HepG2 (cell line): ENCODE results near the gene ITPK1.

Experiments
- BHLHE40 ChIP-seq: IDR thresholded peaks from 2 replicates; pipeline ENCODE4 v1.6.1; 2011; ENCODE audit warnings: low read length, improper control_type of control experiment
- IRF2 ChIP-seq: IDR thresholded peaks from 2 replicates; pipeline ENCODE4 v1.6.1; 2018; ENCODE audit warnings: missing genetic modification reagents, missing compliant biosample characterization
- NR3C1 ChIP-seq: sonication (generic); formaldehyde crosslinking; IDR thresholded peaks from 2 replicates; pipeline ENCODE4 v1.4.0; 2020; ENCODE audit warnings: missing genetic modification reagents
- RBFOX2 ChIP-seq: fragments of 200-400 bp; formaldehyde crosslinking; IDR thresholded peaks from 2 replicates; pipeline ENCODE4 v1.6.1; 2017; ENCODE audit warnings: low read depth, mild to moderate bottlenecking, low read length
- SSRP1 ChIP-seq: IDR thresholded peaks from 2 replicates; pipeline ENCODE4 v1.6.1; 2016; ENCODE audit warnings: control low read depth
- STAG1 ChIP-seq: sonication (generic); formaldehyde crosslinking; IDR thresholded peaks from 2 replicates; pipeline ENCODE4 v1.4.0; 2020; ENCODE audit warnings: missing genetic modification reagents
- YY1 ChIP-seq: IDR thresholded peaks from 2 replicates; pipeline ENCODE4 v1.6.1; 2011; ENCODE audit warnings: low read length, low read depth, moderate library complexity, mild to moderate bottlenecking; ENCODE audit not compliant: insufficient read depth, insufficient replicate concordance
- ZFP90 ChIP-seq: sonication (generic); formaldehyde crosslinking; IDR thresholded peaks from 2 replicates; pipeline ENCODE4 v1.8.0; 2022; ENCODE audit warnings: missing genetic modification reagents, mild to moderate bottlenecking, inconsistent platforms, borderline replicate concordance
- ZNF333 ChIP-seq: sonication (generic); formaldehyde crosslinking; IDR thresholded peaks from 2 replicates; pipeline ENCODE4 v1.4.0; 2020; ENCODE audit warnings: mild to moderate bottlenecking, missing genetic modification reagents, borderline replicate concordance
- ZNF644 ChIP-seq: IDR thresholded peaks from 2 replicates; pipeline ENCODE4 v1.6.1; 2016; ENCODE audit warnings: low read depth
- TF ChIP-seq, protein P1 (sequence below): sonication (generic); formaldehyde crosslinking; IDR thresholded peaks from 2 replicates; pipeline ENCODE4 v1.5.0; 2020; ENCODE audit warnings: mild to moderate bottlenecking, missing genetic modification reagents, moderate library complexity
- TF ChIP-seq, protein P2 (sequence below): IDR thresholded peaks from 2 replicates; pipeline ENCODE4 v1.6.1; 2016

DNA sequence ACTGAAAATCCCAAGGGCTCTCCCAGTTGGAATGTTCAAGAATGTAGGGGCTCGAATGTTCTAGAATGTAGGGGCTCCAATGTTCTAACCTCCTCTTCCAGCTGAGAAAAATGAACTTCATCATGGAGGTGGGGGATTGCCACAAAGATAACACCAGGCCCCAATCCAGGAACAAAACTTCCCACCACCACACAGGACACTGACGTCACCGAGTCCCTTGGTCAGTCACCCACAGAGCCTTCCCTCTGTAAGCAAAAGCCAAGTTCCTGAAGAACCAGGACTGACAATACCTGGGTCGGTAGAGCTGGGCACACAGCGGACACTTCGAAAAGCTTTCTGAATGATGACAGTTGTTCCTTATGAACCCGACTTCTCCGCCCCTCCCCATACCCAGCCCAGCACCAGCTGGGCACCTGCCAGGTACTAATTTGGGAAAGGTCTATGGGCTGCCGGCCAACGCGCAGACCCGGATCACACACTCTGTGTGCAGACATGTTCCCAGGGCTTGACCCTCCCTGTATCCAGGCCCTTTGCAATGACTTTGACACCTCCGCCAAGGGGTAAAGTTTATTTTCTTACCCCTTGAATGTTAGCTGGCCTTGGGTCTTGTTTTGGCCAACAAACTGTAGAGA is 18.9 kb downstream of the ITPK1 start:
- TF ChIP-seq, protein P1, sequence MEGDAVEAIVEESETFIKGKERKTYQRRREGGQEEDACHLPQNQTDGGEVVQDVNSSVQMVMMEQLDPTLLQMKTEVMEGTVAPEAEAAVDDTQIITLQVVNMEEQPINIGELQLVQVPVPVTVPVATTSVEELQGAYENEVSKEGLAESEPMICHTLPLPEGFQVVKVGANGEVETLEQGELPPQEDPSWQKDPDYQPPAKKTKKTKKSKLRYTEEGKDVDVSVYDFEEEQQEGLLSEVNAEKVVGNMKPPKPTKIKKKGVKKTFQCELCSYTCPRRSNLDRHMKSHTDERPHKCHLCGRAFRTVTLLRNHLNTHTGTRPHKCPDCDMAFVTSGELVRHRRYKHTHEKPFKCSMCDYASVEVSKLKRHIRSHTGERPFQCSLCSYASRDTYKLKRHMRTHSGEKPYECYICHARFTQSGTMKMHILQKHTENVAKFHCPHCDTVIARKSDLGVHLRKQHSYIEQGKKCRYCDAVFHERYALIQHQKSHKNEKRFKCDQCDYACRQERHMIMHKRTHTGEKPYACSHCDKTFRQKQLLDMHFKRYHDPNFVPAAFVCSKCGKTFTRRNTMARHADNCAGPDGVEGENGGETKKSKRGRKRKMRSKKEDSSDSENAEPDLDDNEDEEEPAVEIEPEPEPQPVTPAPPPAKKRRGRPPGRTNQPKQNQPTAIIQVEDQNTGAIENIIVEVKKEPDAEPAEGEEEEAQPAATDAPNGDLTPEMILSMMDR (CRISPR knock-in tag), result no peak
- TF ChIP-seq ZFP90, result no peak
- TF ChIP-seq YY1, result no peak
- no peak for TF ChIP-seq STAG1 (CRISPR knock-in tag)
- TF ChIP-seq NR3C1 (CRISPR knock-in tag), result no peak
- TF ChIP-seq, protein P2, sequence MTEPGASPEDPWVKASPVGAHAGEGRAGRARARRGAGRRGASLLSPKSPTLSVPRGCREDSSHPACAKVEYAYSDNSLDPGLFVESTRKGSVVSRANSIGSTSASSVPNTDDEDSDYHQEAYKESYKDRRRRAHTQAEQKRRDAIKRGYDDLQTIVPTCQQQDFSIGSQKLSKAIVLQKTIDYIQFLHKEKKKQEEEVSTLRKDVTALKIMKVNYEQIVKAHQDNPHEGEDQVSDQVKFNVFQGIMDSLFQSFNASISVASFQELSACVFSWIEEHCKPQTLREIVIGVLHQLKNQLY (CRISPR knock-in tag), result no peak
- TF ChIP-seq SSRP1 (CRISPR knock-in tag), result no peak
- TF ChIP-seq IRF2 (CRISPR knock-in tag), result no peak
- no peak for TF ChIP-seq ZNF333 (CRISPR knock-in tag)
- no peak for TF ChIP-seq BHLHE40
- TF ChIP-seq RBFOX2, result no peak
- TF ChIP-seq ZNF644 (CRISPR knock-in tag), result no peak
